H1 (cell line): ENCODE measurements around the gene VDAC2. TPM values are rescaled to one million over a fixed set of nuclear protein-coding genes. Genes with fewer than 3 reads are reported as not detected.

ENCODE experiments used
- CTCF ChIA-PET: fragments of 300-600 bp; sonication (Branson Sonifier 250); formaldehyde crosslinking; loops from one replicate; lab custom pipeline; 2021; ENCODE audit not compliant: partially characterized antibody; lab: Charles Lee
- POLR2A ChIA-PET: fragments of 300-600 bp; sonication (Branson Sonifier 250); formaldehyde crosslinking; loops from one replicate; lab custom pipeline; 2021; ENCODE audit warnings: inconsistent platforms; ENCODE audit not compliant: partially characterized antibody; lab: Charles Lee
- DNase-seq, 2 experiments: peaks; one replicate each; pipeline versions ENCODE4 v3.0.0 to v3.0.0-alpha.2; 2010 to 2022; ENCODE audit warnings: low spot score in 2 of 2, low read depth in 1 of 2, mixed read lengths in 1 of 2
- FAIRE-seq: peaks from 2 replicates; lab custom pipeline; 2011; peaks lifted over from hg19 to GRCh38; lab: Jason Lieb, UNC
- H2AFZ ChIP-seq: 2 replicates; pipeline ENCODE4 v1.8.1; 2012; ENCODE audit warnings: low read length, inconsistent platforms
- H2AK5ac ChIP-seq: 2 replicates; pipeline ENCODE4 v1.6.1; 2013; ENCODE audit warnings: low read depth, low read length
- H2BK120ac ChIP-seq: replicated peaks from 2 replicates; pipeline ENCODE3; 2013; ENCODE audit warnings: low read depth, low read length, inconsistent platforms
- H2BK12ac ChIP-seq: 2 replicates; pipeline ENCODE4 v1.6.1; 2013; ENCODE audit warnings: low read depth, low read length
- H2BK15ac ChIP-seq: 2 replicates; pipeline ENCODE4 v1.6.1; 2013; ENCODE audit warnings: low read length
- H2BK20ac ChIP-seq: 2 replicates; pipeline ENCODE4 v1.6.1; 2013; ENCODE audit warnings: low read length
- H2BK5ac ChIP-seq: 2 replicates; pipeline ENCODE4 v1.6.1; 2013; ENCODE audit warnings: low read depth, low read length
- H3K14ac ChIP-seq: 2 replicates; pipeline ENCODE4 v1.6.1; 2013; ENCODE audit warnings: inconsistent platforms; ENCODE audit not compliant: insufficient read length
- H3K18ac ChIP-seq: 2 replicates; pipeline ENCODE4 v1.6.1; 2013; ENCODE audit warnings: low read length; ENCODE audit errors: extremely low read depth
- H3K23ac ChIP-seq: 2 replicates; pipeline ENCODE4 v1.6.1; 2013; ENCODE audit warnings: inconsistent platforms; ENCODE audit not compliant: insufficient read length
- H3K23me2 ChIP-seq: 2 replicates; pipeline ENCODE4 v1.6.1; 2013; ENCODE audit warnings: low read depth, low read length
- H3K27ac ChIP-seq: 2 replicates; pipeline ENCODE4 v1.6.1; 2011; ENCODE audit warnings: low read depth, low read length, inconsistent platforms
- H3K27me3 ChIP-seq, 4 experiments: replicated peaks in 1 of 4; 1 replicate in 1 of 4; 2 replicates in 3 of 4; pipeline versions ENCODE4 v1.6.1 to v1.8.1; 2011 to 2013; ENCODE audit warnings: low read length in 3 of 4, mild to moderate bottlenecking in 3 of 4, inconsistent platforms in 2 of 4, mixed read lengths in 2 of 4, moderate library complexity in 1 of 4; ENCODE audit not compliant: control insufficient read depth in 3 of 4, insufficient read depth in 3 of 4; ENCODE audit errors: extremely low read depth in 1 of 4
- H3K36me3 ChIP-seq, 4 experiments: 2 replicates each; pipeline versions ENCODE4 v1.6.1 to v1.8.1; 2011 to 2013; ENCODE audit warnings: mild to moderate bottlenecking in 4 of 4, low read length in 3 of 4, moderate library complexity in 2 of 4, control low read depth in 1 of 4, inconsistent platforms in 1 of 4; ENCODE audit not compliant: insufficient read depth in 4 of 4, control insufficient read depth in 2 of 4
- H3K4ac ChIP-seq: replicated peaks from 2 replicates; pipeline ENCODE3; 2013; ENCODE audit warnings: low read length, low read depth, mixed read lengths, inconsistent platforms; ENCODE audit not compliant: insufficient read length
- H3K4me1 ChIP-seq, 4 experiments: replicated peaks in 1 of 4; 1 replicate in 1 of 4; 2 replicates in 3 of 4; pipeline versions ENCODE4 v1.6.1 to v1.8.1; 2011 to 2013; ENCODE audit warnings: low read length in 3 of 4, inconsistent platforms in 2 of 4, mixed read lengths in 1 of 4; ENCODE audit not compliant: insufficient read depth in 4 of 4, control insufficient read depth in 3 of 4
- H3K4me2 ChIP-seq, 2 experiments: 2 replicates each; pipeline versions ENCODE4 v1.6.1 to v1.8.1; 2011 to 2013; ENCODE audit warnings: low read depth in 2 of 2, low read length in 2 of 2, control low read depth in 1 of 2, inconsistent platforms in 1 of 2, mild to moderate bottlenecking in 1 of 2; ENCODE audit not compliant: insufficient read depth in 1 of 2
- H3K4me3 ChIP-seq, 4 experiments: fragments of 200-600, 300-600 bp in 1 of 4; sonication (generic), shearing (Covaris generic), sonication (Bioruptor Twin) in 1 of 4; 2 replicates each; pipeline versions ENCODE4 v1.5.1 to v1.8.1; 2011 to 2016; ENCODE audit warnings: low read length in 4 of 4, low read depth in 3 of 4, control low read depth in 2 of 4, inconsistent platforms in 2 of 4, mild to moderate bottlenecking in 2 of 4, mixed read lengths in 1 of 4, moderate library complexity in 1 of 4; ENCODE audit not compliant: insufficient read depth in 2 of 4; ENCODE audit errors: extremely low read depth in 1 of 4
- H3K56ac ChIP-seq: replicated peaks from 2 replicates; pipeline ENCODE3; 2013; ENCODE audit warnings: low read depth, mild to moderate bottlenecking, mixed read lengths, low read length, inconsistent platforms; ENCODE audit not compliant: insufficient read length
- H3K79me1 ChIP-seq: 2 replicates; pipeline ENCODE4 v1.6.1; 2013; ENCODE audit warnings: low read depth, low read length, control low read depth
- H3K79me2 ChIP-seq, 2 experiments: 2 replicates each; pipeline versions ENCODE4 v1.6.1 to v1.8.1; 2012 to 2013; ENCODE audit warnings: low read length in 2 of 2, mild to moderate bottlenecking in 2 of 2, inconsistent platforms in 1 of 2; ENCODE audit not compliant: insufficient read depth in 2 of 2, control insufficient read depth in 1 of 2
- H3K9ac ChIP-seq, 4 experiments: replicated peaks in 1 of 4; 1 replicate in 1 of 4; 2 replicates in 3 of 4; pipeline versions ENCODE4 v1.6.1 to v1.8.1; 2011 to 2013; ENCODE audit warnings: low read depth in 3 of 4, low read length in 3 of 4, control low read depth in 2 of 4, mild to moderate bottlenecking in 2 of 4, moderate library complexity in 2 of 4, inconsistent platforms in 1 of 4; ENCODE audit errors: extremely low read depth in 1 of 4
- H3K9me3 ChIP-seq, 2 experiments: 2 replicates each; pipeline versions ENCODE4 v1.6.1 to v1.8.1; 2012 to 2013; ENCODE audit warnings: mild to moderate bottlenecking in 2 of 2, moderate library complexity in 2 of 2, control low read depth in 1 of 2, inconsistent platforms in 1 of 2, low read depth in 1 of 2, low read length in 1 of 2, mixed read lengths in 1 of 2; ENCODE audit not compliant: insufficient read depth in 2 of 2
- H4K20me1 ChIP-seq, 2 experiments: replicated peaks in 1 of 2; 2 replicates each; pipeline versions ENCODE3 to v1.8.1; 2011 to 2013; ENCODE audit warnings: inconsistent platforms in 2 of 2, low read length in 2 of 2, mild to moderate bottlenecking in 1 of 2; ENCODE audit not compliant: insufficient read depth in 2 of 2, control insufficient read depth in 1 of 2
- H4K5ac ChIP-seq: 2 replicates; pipeline ENCODE4 v1.6.1; 2013; ENCODE audit warnings: low read length, low read depth, mixed read lengths, inconsistent platforms; ENCODE audit not compliant: insufficient read length
- H4K8ac ChIP-seq: 2 replicates; pipeline ENCODE4 v1.8.0; 2013; ENCODE audit warnings: mild to moderate bottlenecking, moderate library complexity, low read length, inconsistent platforms; ENCODE audit not compliant: insufficient read depth; ENCODE audit errors: extremely low read depth
- H4K91ac ChIP-seq: replicated peaks from 2 replicates; pipeline ENCODE3; 2013; ENCODE audit warnings: low read length, mixed read lengths, inconsistent platforms; ENCODE audit not compliant: insufficient read length
- BCL11A ChIP-seq, 2 experiments: IDR thresholded peaks; one replicate each; pipeline ENCODE4 v1.6.1; 2011; ENCODE audit warnings: low read depth in 2 of 2, low read length in 2 of 2, mild to moderate bottlenecking in 2 of 2
- WGBS, 2 experiments: shearing (Covaris generic) in 1 of 2; methylation state at CpG; one replicate each; pipeline versions ENCODE4 v1.1.6 to v1.1.7; 2013 to 2015; ENCODE audit warnings: low lambda C conversion rate in 2 of 2, mixed read lengths in 2 of 2, inconsistent platforms in 1 of 2, low coverage in 1 of 2, missing lambda C conversion rate in 1 of 2; ENCODE audit not compliant: insufficient replicate concordance in 2 of 2, insufficient coverage in 1 of 2, insufficient read length in 1 of 2; ENCODE audit errors: extremely low coverage in 1 of 2, missing lambda C conversion rate in 1 of 2; 5-methylcytosine and 5-hydroxymethylcytosine counted together
- polyA plus RNA-seq, 7 experiments: library from polyadenylated mRNA; depleted of rRNA in 3 of 7; stranded (reverse) in 5 of 7; unstranded in 2 of 7; fragments of >200 nt in 5 of 7; fragments of 200-250 nt in 2 of 7; gene quantifications; 1 replicate in 5 of 7; 2 replicates in 1 of 7; 4 replicates in 1 of 7; pipeline versions ENCODE4 v1.2.1 to v1.2.3, GENCODE V29; 2011 to 2013; ENCODE audit warnings: missing spikeins in 2 of 7, mixed read lengths in 2 of 7
- total RNA-seq: library from RNA; stranded (reverse); fragmentation: NEBNext Ultra II Directional; extraction: Animal tissue kit (Norgen Biotek cat#: 25700); gene quantifications from 2 replicates; pipeline ENCODE4 v1.2.1, GENCODE V29; 2021

VDAC2 gene
- total and polyA plus RNA-seq, 2 of the 8 experiments (the other 6 are each of a cell fraction or from before 2014, with no cell fraction given): 89.8 to 284 TPM

DNA sequence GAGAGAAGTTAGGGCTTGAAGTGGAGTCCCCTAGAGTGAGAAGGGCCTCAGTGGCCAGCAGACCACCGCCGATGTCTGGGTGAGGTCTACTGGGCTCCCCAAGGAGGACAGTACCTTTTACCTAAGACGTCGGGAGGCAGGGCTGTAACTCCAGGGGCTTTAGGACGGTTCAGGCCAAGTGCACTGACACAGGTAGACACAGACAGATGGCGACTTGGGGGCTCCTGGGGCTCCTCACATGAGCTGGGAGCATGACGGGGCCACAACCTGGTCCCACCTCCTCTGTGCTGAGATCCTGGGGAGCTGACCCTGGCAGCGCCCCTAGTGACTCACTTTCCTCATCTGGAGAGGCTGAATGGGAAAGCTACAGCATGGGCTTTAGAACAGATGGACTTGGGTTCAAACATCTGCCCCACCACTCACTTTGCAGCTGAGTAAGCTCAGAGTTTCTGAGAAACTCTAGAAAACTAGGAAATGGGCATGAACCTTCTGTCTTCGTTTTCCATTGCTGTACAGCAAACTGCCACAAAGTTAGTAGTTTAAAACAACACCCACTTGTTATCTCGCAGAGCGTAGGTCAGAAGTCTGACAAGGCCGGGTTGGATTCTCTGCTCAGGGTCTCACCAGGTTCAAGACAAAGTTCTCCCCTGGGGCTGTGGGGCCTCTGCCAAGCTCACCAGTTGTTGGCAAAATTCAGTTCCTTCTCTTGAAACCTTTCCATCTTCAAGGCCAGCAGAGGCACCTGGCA, 29.9 kb downstream of the VDAC2 start:
- no peak overlapping the region for H3K14ac ChIP-seq
- H2BK120ac ChIP-seq: no peak overlapping the region
- H3K9me3 ChIP-seq: no peaks in the 10 kb centered on the region
- no peak overlapping the region for H2AFZ ChIP-seq
- H2AK5ac ChIP-seq: no peak overlapping the region
- no peak overlapping the region for H4K5ac ChIP-seq
- TF ChIP-seq BCL11A (IDR thresholded peaks at IDR 0.05; ENCODE audit: low read depth in 2 of 2, low read length in 2 of 2): no peak
- ChIA-PET POLR2A (interaction anchor here (1.0 to 27.6 kb wide), 2 partner anchors 25 to 45 kb away, joined by 3 to 801 read pairs; partner anchors contain the start of gene VDAC2), CTCF (interaction anchor here (0.6 to 18.9 kb wide), 9 partner anchors 13 to 353 kb away, joined by 3 to 209 read pairs (median 3); no protein-coding TSS in a partner anchor)
- no peak overlapping the region for H4K8ac ChIP-seq
- no peaks in the 10 kb centered on the region; the same call in 1 of the 2 replicates for H3K23me2 ChIP-seq
- H4K91ac ChIP-seq: no peak overlapping the region
- no peak overlapping the region for H3K18ac ChIP-seq
- H3K27ac ChIP-seq: no peak overlapping the region
- FAIRE-seq (no peak), DNase-seq (no peak)
- H3K23ac ChIP-seq: no peak overlapping the region
- H3K79me2 ChIP-seq: no peaks in the 10 kb centered on the region
- no peaks in the 10 kb centered on the region for H3K27me3 ChIP-seq
- no peak overlapping the region for H3K56ac ChIP-seq
- no peak overlapping the region for H3K9ac ChIP-seq
- no peak overlapping the region for H2BK12ac ChIP-seq
- WGBS, 2 experiments: 83% methylated on average over 12 of the region's 12 CpGs; no CpG with 5 or more reads in 1 of the 2 experiments
- no peaks in the 10 kb centered on the region for H3K36me3 ChIP-seq
- H2BK15ac ChIP-seq: no peak overlapping the region
- H3K4ac ChIP-seq: no peak overlapping the region
- H3K4me3 ChIP-seq: no peak overlapping the region
- peaks cover 0 to 5% (median 2%) of the 10 kb centered on the region in 4 experiments; a peak in 5 of 7 replicates for H3K4me1 ChIP-seq
- no peak overlapping the region for H2BK5ac ChIP-seq
- H4K20me1 ChIP-seq: no peaks in the 10 kb centered on the region
- no peaks in the 10 kb centered on the region for H3K79me1 ChIP-seq
- no peak overlapping the region for H2BK20ac ChIP-seq
- H3K4me2 ChIP-seq: no peak overlapping the region
